MM.1S (cell line): Measurements from ENCODE around the gene CASR.

Experiments
- CTCF ChIP-seq: fragments of 300-600 bp; sonication (generic); IDR thresholded peaks from 2 replicates; pipeline ENCODE4 v1.5.1; 2016; ENCODE audit warnings: antibody characterized with exemption, low read length, mixed read lengths
- EZH2 ChIP-seq: fragments of 300-600 bp; sonication (generic); optimal IDR thresholded peaks from 2 replicates; pipeline ENCODE3; 2017; ENCODE audit warnings: low read depth, mild to moderate bottlenecking, antibody characterized with exemption, low read length, mixed read lengths

DNA sequence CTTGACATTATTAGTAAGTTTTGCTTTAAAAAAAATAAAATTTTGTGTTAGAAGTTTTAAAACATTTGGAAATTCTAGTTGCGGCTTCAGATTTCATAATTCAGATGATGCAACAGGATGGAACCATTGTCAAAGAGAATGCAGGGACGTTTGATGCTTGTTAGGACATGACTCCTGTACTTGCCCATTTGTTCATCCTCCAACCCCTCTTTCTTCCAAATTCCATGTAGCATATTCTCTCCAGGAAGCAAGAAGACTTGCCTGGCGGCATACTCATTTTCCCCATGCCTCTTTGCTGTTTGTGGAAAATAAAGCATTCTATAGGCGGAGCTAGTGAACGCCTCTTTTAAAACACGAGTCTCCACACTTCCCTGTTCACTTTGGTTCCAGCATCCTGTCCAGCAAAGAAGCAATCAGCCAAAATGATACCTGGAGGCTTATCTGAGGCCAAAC lies 141.4 kb downstream of the CASR start, which contains the start of gene CSTA:
- TF ChIP-seq CTCF (no peak), EZH2 (no peak)
